ENCODE results near the gene GARIN5B.

GARIN5B gene

DNA sequence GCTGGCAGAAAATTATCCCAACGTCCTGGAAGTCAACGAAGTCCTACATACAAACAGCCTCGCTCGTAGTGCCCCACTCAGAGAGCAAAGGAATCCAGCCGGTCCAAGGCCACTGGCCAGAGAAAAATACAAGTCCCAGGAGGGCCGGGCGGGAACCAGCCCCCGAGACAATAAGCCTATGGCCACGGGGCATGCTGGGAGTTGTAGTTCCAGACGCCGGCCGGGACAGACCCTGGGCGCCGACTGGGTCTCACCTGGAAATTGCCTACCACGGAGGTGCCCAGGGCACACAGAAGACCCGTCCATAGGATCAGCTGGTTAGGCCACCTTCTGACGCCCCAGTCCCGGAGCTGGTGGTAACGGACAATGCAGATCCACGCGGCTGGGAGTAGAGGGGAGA lies 43.3 kb downstream of the GARIN5B start:
- DNase-seq: no peak

DNA sequence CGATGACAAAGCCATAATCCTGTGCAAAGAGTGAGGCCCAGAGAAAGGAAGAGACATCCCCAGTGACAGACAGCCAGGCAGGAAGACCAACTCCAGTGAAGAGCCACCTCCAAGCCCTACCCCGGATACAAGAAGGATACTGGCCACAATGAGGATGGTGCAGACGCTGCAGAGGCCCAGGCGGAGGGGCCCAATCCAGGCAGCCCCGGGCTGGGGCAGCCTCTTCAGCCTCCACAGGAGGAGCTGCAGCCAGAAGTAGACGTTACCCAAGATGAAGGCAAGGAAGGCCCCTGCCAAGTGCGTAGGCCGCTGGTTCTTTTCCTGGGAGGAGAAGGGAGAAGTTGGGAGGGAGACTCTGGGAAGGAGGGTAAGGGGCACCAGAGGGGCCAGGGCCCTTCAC lies 46.4 kb downstream of the GARIN5B start:
- no peak for DNase-seq

DNA sequence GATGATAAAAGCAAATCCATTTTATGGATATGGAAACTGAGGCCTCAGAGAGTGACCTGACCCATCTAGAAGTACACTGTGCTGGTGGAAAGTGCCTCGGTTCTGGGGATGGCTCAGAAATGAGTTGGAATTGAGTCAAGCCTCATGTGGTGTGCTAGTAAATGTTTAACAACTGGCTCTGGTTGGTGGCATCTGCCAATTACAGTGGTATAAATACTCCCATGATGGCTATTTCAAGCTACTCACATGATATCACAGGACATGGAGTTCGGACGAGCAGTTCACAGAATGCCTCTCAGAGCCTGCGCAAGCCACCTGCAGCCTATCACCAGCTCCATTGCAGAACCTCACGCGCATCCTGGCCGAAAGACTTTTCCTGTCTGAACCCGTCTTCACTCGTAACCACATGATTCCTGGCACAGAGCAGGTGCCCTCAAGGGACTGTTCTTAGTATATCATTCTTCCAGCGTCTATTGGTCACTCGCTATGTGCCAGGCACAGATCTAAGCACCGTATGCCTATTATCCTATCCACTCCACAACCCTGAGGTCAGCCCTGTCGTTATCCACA lies 47.0 kb downstream of the GARIN5B start:
- no peak for DNase-seq

DNA sequence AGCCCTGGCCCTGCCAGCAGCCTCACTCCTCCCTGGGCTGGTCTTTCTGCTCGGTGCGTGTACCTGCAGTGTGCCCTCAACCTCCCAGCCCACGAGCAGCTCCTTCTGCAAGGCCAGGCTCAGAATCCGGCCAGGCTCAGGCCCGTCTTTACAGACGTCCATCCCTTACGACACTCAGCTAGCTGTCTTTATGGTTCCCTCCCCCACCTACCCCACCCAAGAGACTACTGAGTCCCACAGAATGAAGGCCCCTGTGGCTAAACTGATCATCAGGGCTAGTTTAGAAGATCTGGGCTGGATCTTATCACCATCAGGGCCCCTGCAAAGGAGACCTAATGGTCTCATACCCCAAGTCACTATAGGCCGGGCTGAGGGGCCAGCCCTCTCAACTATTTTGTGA lies 48.7 kb downstream of the GARIN5B start:
- no peak for DNase-seq

DNA sequence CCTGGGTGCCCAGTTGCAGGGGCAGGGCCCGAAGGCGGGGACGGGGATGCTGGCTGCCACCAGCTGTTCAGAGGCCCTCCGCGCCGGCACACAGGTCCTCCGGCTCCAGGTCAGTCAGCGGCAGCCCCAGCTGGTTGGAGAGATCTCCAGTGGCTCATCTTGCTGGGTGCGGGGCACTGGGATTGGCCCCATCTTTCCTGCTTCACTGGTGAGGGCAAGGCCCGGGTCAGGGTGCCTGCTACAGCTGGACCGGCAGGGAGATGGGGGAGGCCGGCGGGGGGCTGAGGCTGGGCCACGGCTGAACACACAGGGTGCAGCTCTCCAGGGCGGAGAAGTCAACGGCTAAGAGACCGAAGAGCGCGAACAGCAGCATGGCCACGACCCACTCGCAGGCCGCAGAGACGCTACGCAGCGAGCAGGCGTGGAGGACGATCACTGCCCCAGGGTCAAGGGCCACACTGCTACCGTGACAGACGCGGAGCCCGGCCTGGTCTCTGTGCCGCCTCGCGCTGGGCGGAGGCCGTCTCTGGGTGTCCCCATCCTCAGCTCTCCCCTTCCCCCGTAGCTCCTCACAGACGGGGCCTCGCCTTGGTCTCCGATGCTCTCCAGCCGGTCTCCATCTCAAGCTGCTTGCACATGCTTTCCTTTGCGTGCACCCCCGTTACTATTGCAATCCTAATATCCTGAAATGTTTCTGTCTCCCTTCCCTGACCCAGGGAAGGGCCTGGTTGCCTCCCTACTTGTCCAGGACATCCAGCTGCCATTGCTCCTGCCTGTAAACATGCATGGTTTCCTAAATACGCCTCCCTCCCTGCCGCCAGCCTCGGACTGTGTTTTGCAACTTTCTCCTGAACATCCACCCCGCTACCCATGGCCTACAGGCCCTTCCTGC lies 50.2 kb downstream of the GARIN5B start:
- DNase-seq: no peak

DNA sequence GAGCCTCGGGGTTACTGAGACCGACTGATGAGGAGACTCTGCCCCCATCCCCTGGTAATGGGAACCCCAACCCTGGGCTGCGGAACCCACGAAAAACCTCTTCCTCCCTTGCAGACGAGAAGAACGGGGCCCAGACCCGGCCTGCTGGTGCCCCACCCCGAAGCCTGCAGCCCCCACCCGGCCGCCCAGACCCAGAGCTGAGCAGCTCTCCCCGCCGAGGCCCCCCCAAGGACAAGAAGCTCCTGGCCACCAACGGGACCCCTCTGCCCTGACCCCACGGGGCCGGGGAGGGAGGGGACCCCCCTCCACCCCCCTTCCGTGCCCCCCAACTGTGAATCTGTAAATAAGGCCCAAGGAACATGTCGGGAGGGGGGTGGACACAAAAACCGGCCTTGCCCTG lies 51.3 kb downstream of the GARIN5B start:
- no peak for DNase-seq

DNA sequence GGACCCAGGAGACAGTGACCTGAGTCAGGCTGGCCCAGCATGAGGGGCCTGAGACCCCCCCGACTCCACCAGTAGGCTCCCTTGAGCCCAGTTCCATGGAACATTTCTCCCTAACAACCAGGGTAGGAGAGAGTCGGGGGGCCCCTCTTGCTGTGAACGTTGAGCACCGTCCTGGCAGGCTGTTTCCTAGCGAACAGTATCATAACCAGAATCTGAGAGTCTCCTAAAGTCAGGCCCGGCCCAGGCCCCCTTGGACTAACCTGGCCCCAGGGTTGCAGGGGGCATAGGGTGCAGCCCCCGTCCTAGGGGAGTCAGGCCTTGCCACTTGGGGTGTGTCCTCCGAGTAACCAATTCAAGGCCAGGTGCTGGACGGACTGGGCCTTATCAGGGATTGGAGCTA lies 51.7 kb downstream of the GARIN5B start:
- no peak for DNase-seq

DNA sequence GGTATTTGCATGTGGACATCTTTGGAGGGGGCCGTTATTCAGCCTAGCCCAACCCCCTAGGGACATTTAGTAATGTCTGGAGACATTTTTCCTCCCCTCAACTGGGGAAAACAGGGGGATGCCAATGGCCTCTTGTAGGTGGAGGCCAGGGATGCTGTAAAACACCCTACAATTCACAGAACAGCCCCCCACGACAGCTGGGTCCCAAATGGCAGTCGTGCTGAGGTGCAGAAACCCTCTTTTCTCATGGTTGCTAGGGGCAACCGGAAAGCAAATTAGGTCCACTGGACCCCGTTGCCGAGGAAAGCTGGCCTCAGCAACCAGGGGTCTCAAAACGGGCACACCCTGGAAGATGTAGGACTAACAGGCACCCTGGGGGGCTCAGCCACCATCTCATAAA lies 52.6 kb downstream of the GARIN5B start:
- no peak for DNase-seq

DNA sequence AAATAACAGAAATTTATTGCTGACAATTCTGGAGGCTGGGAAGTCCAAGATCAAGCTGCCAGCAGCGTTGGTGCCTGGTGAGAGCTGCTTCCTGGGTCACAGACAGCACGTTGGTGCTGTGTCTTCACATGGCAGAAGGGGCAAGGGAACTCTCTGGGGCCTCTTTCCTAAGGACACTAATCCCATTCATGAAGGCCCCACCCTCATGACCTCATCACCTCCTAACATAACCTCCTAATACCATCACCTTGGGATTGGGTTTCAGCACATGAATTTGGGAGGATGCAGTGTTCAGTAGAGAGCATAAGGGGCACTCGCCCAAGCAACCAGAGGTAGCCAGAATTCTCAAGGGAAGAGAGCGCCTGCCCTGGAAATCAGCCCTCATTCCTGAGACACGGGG lies 53.6 kb downstream of the GARIN5B start:
- DNase-seq: no peak

DNA sequence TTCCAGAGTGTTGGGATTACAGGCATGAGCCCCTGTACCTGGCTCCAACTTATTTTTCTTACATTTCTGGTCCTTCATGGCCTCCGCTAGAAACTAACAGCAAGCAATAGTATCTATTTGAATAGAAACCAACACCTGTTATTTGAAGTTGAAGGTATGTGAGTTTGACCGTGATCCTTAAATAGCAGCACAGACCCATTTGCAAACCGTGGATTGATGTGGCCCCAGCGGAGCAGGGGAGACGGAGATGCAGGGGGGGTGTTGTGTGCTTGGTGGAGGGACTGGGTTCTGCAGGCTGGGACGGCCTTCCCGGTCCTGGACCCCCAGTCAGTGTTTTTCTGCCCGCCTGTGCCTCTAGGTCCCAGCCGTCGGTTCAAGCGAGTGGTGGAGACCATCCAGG lies 54.8 kb downstream of the GARIN5B start:
- DNase-seq: no peak

DNA sequence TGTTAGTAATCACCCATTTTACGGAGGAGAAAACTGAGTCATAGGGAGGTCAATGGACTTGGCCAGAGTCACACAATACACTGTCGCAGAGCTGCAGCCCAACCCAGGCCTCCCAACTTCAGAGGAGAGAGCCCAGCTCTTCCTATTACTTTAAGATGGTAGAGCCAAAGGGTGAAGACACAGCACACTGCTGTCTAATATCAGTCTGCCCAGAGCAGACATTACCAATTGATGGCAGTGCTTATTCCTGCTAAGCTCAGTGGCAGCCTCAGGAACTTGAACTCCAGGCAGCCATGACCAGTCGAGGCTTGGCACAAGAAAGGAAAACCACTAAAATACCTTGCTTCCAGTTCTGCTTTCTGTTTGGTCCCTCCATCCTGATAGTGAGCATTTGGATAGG lies 56.3 kb downstream of the GARIN5B start:
- DNase-seq: no peak

DNA sequence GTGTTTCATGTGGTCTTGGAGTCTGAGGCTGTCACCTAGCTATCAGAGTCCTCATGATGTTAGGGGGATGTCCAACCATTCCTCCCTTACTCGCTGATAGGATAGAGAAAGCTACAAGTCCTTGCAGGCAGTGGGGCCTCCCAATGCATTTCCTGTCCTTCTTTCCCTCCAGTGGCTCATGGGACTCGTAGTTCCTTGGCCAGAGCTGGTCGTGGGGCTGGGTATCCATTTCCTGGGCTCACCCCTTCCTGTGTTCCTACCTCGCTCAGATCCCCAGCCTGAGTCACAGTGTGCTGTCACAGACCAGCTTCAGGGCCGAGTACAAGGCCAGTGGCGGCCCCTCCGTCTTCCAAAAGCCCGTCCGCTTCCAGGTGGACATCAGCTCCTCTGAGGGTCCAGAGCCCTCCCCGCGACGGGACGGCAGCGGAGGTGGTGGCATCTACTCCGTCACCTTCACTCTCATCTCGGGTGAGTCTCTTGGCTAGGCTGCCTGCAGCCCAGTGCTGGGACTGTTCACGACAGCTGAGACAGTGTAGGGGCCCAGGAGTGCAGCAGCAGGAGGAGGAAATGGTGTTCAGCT lies 57.0 kb downstream of the GARIN5B start:
- no peak for DNase-seq

DNA sequence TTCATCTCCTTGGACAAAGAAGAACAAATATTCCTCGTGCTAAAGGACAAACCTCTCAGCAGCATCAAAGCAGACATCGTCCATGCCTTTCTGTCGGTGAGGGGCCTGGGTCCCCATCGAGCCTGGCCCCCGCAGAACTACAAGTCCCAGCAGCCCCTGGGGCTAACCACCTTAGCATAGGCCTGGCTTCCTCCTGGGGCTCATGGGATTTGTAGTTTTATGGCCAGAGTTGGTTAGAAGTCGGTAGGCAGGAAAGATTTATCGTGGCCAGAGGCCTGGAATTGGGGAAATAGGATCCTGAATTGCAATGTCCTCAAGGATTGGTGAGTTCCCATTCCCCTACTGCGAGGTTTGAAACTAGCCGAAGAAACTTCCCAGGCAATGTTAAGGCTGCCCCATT lies 57.6 kb downstream of the GARIN5B start:
- DNase-seq: no peak

DNA sequence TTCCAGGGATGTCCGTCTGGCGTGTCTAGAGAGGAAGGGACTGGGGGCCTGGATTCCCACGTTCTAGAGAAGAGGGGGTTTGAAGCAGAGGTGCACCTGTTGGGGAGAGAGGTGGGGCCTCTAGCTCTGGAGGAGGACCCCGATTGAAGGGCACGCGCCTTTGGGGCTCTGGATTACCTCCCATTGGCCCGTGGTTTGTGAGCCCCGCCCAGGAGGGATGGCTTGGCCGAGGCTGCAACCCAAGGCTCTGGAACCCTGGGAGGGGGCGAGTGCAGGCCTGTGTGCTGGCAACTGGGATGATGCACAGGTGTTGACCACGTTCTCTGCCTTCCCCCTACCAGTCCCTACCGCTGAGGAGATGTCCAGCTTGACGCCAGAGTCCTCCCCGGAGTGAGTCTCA lies 58.1 kb downstream of the GARIN5B start:
- no peak for DNase-seq
